SU-DHL-6 (cell line): ENCODE data around the gene WDR35.

Experiments
- H2AFZ ChIP-seq: fragments of 200-600 bp; sonication (generic); 2 replicates; pipeline ENCODE4 v1.6.1; 2014; ENCODE audit warnings: low read depth, mild to moderate bottlenecking, moderate library complexity, mixed read lengths, antibody characterized with exemption, low read length; ENCODE audit not compliant: severe bottlenecking
- H3F3A ChIP-seq: fragments of 200-600 bp; shearing (Covaris generic); 2 replicates; pipeline ENCODE4 v1.6.0; 2016; ENCODE audit warnings: antibody characterized with exemption, mild to moderate bottlenecking; ENCODE audit not compliant: insufficient read depth
- H3K27ac ChIP-seq: fragments of 200-600 bp; sonication (generic); 2 replicates; pipeline ENCODE4 v1.5.1; 2016; ENCODE audit warnings: low read depth, mild to moderate bottlenecking, low read length, moderate library complexity, mixed read lengths
- H3K27me3 ChIP-seq: fragments of 200-600 bp; sonication (generic), shearing (Covaris generic); 2 replicates; pipeline ENCODE4 v1.6.0; 2014; ENCODE audit warnings: mild to moderate bottlenecking, low read length
- H3K36me3 ChIP-seq: fragments of 200-600 bp; sonication (generic); 2 replicates; pipeline ENCODE4 v1.6.1; 2014; ENCODE audit warnings: mild to moderate bottlenecking, low read length, mixed read lengths
- H3K4me2 ChIP-seq: fragments of 300-600, 200-600 bp; shearing (Covaris generic), sonication (generic); 2 replicates; pipeline ENCODE4 v1.6.0; 2014; ENCODE audit warnings: low read length, low read depth, mild to moderate bottlenecking; ENCODE audit not compliant: poor library complexity, severe bottlenecking
- H3K4me3 ChIP-seq: fragments of 200-600 bp; sonication (generic); 2 replicates; pipeline ENCODE4 v1.5.1; 2014; ENCODE audit warnings: antibody characterized with exemption, low read length, mild to moderate bottlenecking, mixed read lengths; ENCODE audit not compliant: insufficient read depth, poor library complexity, severe bottlenecking
- H3K79me2 ChIP-seq: fragments of 200-600 bp; sonication (generic); 2 replicates; pipeline ENCODE4 v1.6.1; 2014; ENCODE audit warnings: mild to moderate bottlenecking, low read length, moderate library complexity; ENCODE audit not compliant: insufficient read depth
- H3K9ac ChIP-seq: fragments of 200-600 bp; sonication (generic); 2 replicates; pipeline ENCODE4 v1.7.0; 2014; ENCODE audit warnings: mild to moderate bottlenecking, low read length
- H3K9me2 ChIP-seq: fragments of 200-600 bp; sonication (generic); replicated peaks from 2 replicates; pipeline ENCODE4 v1.6.1; 2014; ENCODE audit warnings: low read length; ENCODE audit not compliant: insufficient read depth
- H3K9me3 ChIP-seq: fragments of 200-600 bp; sonication (generic); 2 replicates; pipeline ENCODE4 v1.6.1; 2014; ENCODE audit warnings: low read length, mixed read lengths; ENCODE audit not compliant: insufficient read depth
- H4K20me1 ChIP-seq: fragments of 200-600 bp; sonication (generic); 2 replicates; pipeline ENCODE4 v1.6.1; 2014; ENCODE audit warnings: low read depth, mild to moderate bottlenecking, antibody characterized with exemption, low read length, moderate library complexity, mixed read lengths
- EZH2phosphoT487 ChIP-seq: fragments of 200-600 bp; sonication (generic), shearing (Covaris generic); conservative IDR thresholded peaks from 2 replicates; pipeline ENCODE4 v1.6.1; 2018; ENCODE audit warnings: mild to moderate bottlenecking, antibody characterized with exemption, low read length, moderate library complexity, mixed read lengths
- TF ChIP-seq, protein P1 (sequence below): fragments of 200-600 bp; sonication (generic); IDR thresholded peaks from one replicate; pipeline ENCODE4 v1.5.1; 2017; ENCODE audit warnings: antibody characterized with exemption, mild to moderate bottlenecking, low read length, moderate library complexity; ENCODE audit not compliant: insufficient read depth, poor library complexity, severe bottlenecking

WDR35 gene

DNA sequence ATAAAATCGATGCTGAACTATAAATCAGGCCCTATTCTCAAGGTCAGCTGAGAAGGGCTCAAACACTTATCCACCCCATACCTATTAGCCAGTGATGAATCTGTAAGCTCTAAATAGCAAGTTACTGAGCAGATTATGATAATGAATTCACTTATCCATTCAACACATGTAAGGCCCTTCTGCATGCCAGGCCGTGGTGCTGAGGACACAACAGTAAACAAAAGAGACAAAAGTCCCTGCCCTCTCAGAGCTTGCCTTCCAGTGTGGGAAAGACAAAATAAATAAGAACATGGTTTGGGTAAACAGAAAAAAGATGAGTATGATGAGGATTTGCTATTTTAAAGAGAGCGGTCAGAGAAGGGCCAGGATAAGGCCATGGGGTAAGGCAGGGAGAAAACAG, 99.8 kb downstream of the WDR35 start:
- 0 out of 2 replicates have a peak, but pooled peaks cover 6% of the 10 kb centered on the region for H3F3A ChIP-seq
- no peak overlapping the region for H3K9ac ChIP-seq
- no peak overlapping the region for H3K4me2 ChIP-seq
- H3K79me2 ChIP-seq = peaks cover 3% of the 10 kb centered on the region; the same call in 1 of the 2 replicates
- H3K36me3 ChIP-seq = peaks cover 3% of the 10 kb centered on the region; the same call in 1 of the 2 replicates
- no peak overlapping the region for H3K27ac ChIP-seq
- H2AFZ ChIP-seq = no peak overlapping the region
- no peaks in the 10 kb centered on the region for H3K27me3 ChIP-seq
- no peaks in the 10 kb centered on the region for H3K9me2 ChIP-seq
- no peak for TF ChIP-seq EZH2phosphoT487
- TF ChIP-seq, protein P1, sequence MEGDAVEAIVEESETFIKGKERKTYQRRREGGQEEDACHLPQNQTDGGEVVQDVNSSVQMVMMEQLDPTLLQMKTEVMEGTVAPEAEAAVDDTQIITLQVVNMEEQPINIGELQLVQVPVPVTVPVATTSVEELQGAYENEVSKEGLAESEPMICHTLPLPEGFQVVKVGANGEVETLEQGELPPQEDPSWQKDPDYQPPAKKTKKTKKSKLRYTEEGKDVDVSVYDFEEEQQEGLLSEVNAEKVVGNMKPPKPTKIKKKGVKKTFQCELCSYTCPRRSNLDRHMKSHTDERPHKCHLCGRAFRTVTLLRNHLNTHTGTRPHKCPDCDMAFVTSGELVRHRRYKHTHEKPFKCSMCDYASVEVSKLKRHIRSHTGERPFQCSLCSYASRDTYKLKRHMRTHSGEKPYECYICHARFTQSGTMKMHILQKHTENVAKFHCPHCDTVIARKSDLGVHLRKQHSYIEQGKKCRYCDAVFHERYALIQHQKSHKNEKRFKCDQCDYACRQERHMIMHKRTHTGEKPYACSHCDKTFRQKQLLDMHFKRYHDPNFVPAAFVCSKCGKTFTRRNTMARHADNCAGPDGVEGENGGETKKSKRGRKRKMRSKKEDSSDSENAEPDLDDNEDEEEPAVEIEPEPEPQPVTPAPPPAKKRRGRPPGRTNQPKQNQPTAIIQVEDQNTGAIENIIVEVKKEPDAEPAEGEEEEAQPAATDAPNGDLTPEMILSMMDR = no peak
- H3K4me3 ChIP-seq = no peak overlapping the region
- H4K20me1 ChIP-seq = peaks cover 4% of the 10 kb centered on the region
- no peaks in the 10 kb centered on the region for H3K9me3 ChIP-seq

DNA sequence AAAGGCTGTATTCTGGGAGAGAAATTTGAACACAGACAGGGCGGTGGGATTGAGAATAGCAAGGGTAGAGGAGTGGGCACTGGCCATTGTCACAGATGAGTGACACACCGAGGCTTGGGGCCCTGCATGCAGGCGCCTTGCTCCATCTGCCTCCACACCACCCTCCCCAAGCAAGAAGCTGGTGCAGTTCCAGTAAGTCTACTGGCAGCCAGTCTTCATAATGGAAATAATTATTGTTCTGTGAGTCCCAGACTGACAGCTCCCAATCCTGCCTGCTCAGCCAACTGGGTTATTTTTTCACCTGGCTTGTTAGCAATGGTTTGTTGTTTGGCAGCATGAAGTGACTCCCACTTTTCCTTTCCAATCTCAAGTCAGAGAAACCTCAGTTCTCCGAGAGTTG, 101.1 kb downstream of the WDR35 start:
- H3K27me3 ChIP-seq = no peaks in the 10 kb centered on the region
- no peak overlapping the region for H3K27ac ChIP-seq
- H3K4me2 ChIP-seq = no peak overlapping the region
- no peaks in the 10 kb centered on the region for H3K79me2 ChIP-seq
- no peak overlapping the region for H3K9ac ChIP-seq
- H3K9me2 ChIP-seq = no peaks in the 10 kb centered on the region
- no peaks in the 10 kb centered on the region for H3K36me3 ChIP-seq
- TF ChIP-seq EZH2phosphoT487 = no peak
- TF ChIP-seq, protein P1 = no peak
- no peaks in the 10 kb centered on the region for H3K9me3 ChIP-seq
- H2AFZ ChIP-seq = no peak overlapping the region
- H3K4me3 ChIP-seq = no peak overlapping the region
- H3F3A ChIP-seq = 0 out of 2 replicates have a peak, but pooled peaks cover 6% of the 10 kb centered on the region
- no peaks in the 10 kb centered on the region; the same call in 1 of the 2 replicates for H4K20me1 ChIP-seq

- H3F3A ChIP-seq = 0 out of 2 replicates have a peak, but pooled peaks cover 5% of the 10 kb centered on the region
- TF ChIP-seq, protein P1 = no peak
- TF ChIP-seq EZH2phosphoT487 = no peak
- H3K9me2 ChIP-seq = no peaks in the 10 kb centered on the region
- H3K9me3 ChIP-seq = no peaks in the 10 kb centered on the region
- no peaks in the 10 kb centered on the region for H3K36me3 ChIP-seq
- no peak overlapping the region for H2AFZ ChIP-seq
- H3K4me3 ChIP-seq = no peak overlapping the region
- H3K27ac ChIP-seq = no peak overlapping the region
- H3K27me3 ChIP-seq = no peaks in the 10 kb centered on the region
- no peaks in the 10 kb centered on the region; the same call in 1 of the 2 replicates for H4K20me1 ChIP-seq
- H3K79me2 ChIP-seq = no peaks in the 10 kb centered on the region
- H3K4me2 ChIP-seq = no peak overlapping the region
- H3K9ac ChIP-seq = no peak overlapping the region
These were observed 102.4 kb downstream of the WDR35 start for GRCh38 chr2:19887510-19887909.

- H2AFZ ChIP-seq = no peak overlapping the region
- H3K9me3 ChIP-seq = no peaks in the 10 kb centered on the region
- H3K36me3 ChIP-seq = no peaks in the 10 kb centered on the region
- H3K79me2 ChIP-seq = no peaks in the 10 kb centered on the region
- H3K27ac ChIP-seq = no peak overlapping the region
- no peak overlapping the region for H3K9ac ChIP-seq
- TF ChIP-seq, protein P1 = no peak
- TF ChIP-seq EZH2phosphoT487 = no peak
- no peaks in the 10 kb centered on the region for H3K9me2 ChIP-seq
- H3K4me3 ChIP-seq = no peak overlapping the region
- no peaks in the 10 kb centered on the region; the same call in 1 of the 2 replicates for H4K20me1 ChIP-seq
- H3K4me2 ChIP-seq = no peak overlapping the region
- H3F3A ChIP-seq = no peaks in the 10 kb centered on the region
- no peaks in the 10 kb centered on the region for H3K27me3 ChIP-seq
These were observed 103.6 kb downstream of the WDR35 start for GRCh38 chr2:19886261-19886660.
